ENCODE results near the gene FAM210A. TPM values are rescaled to one million over a fixed set of nuclear protein-coding genes. Genes with fewer than 3 reads are reported as not detected.

Gene FAM210A
- 1 to 10 TPM; 5.4 to 6.6 TPM for total RNA-seq

GRCh38 chr18:13726232-13726971, at the start of gene FAM210A, which contains the start of gene RNMT:
Gene FAM210A, minus strand, starts transcription at chr18:13726558. Its CDS starts 44,481 bp downstream, at chr18:13682077.
Gene RNMT, plus strand, starts transcription at chr18:13726673. Its CDS starts 4,845 bp downstream, at chr18:13731518.
- Histone ChIP-seq H3K4me1 (peaks cover 31% of the 10 kb centered on the region), H3K9me3 (no peaks in the 10 kb centered on the region), H3K27me3 (no peaks in the 10 kb centered on the region), H3K36me3 (replicated peaks in 1 of 2; ENCODE audit: insufficient read depth in 1 of 2, low read depth in 2 of 2) (no peaks in the 10 kb centered on the region), H3K4me3 (peak within 1 kb of the TSS; percentile 83 to 95), H3K27ac (peak within 1 kb of the TSS; percentile 18 to 96 (median 84))
- 0% methylated on average over 5 to 54 of the region's 76 CpGs for WGBS, 2 donors
- DNase-seq (peak; percentile 93 to 97 (median 96)), ATAC-seq (peak; percentile 97)
- intact Hi-C loops (cut with DNase I) = no loop called here
- TF ChIP-seq, protein P1, sequence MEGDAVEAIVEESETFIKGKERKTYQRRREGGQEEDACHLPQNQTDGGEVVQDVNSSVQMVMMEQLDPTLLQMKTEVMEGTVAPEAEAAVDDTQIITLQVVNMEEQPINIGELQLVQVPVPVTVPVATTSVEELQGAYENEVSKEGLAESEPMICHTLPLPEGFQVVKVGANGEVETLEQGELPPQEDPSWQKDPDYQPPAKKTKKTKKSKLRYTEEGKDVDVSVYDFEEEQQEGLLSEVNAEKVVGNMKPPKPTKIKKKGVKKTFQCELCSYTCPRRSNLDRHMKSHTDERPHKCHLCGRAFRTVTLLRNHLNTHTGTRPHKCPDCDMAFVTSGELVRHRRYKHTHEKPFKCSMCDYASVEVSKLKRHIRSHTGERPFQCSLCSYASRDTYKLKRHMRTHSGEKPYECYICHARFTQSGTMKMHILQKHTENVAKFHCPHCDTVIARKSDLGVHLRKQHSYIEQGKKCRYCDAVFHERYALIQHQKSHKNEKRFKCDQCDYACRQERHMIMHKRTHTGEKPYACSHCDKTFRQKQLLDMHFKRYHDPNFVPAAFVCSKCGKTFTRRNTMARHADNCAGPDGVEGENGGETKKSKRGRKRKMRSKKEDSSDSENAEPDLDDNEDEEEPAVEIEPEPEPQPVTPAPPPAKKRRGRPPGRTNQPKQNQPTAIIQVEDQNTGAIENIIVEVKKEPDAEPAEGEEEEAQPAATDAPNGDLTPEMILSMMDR (IDR thresholded peaks at IDR 0.05) = peak in 1 of 7 experiments; percentile 36
- TF ChIP-seq POLR2A (IDR thresholded peaks at IDR 0.05) = peak; percentile 40 to 88 (median 86)

DNA sequence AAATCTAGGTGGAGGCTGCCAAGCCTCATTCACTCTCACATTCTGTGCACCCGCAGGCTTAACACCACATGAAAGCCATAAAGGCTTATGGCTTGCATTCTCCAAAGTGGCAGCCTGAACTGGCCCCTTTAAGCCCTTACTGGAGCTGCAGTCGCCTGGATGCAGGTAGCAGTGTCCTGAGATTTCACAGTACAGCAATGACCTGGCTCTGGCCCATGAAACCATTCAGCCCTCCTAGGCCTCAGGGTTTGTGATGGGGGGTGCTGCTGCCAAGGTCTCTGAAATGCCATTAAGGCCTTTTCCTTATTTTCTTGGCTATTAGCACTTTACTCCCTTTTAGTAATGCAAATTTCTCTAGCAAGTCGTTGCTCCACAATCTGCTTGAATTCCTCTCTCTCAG, 48.7 kb upstream of the FAM210A start:
- no peaks in the 10 kb centered on the region for H3K9me3 ChIP-seq
- intact Hi-C loops (cut with DNase I) = no loop called here
- H3K27me3 ChIP-seq = no peaks in the 10 kb centered on the region
- ATAC-seq (no peak), DNase-seq (no peak)
- H3K27ac ChIP-seq = no peak overlapping the region
- H3K36me3 ChIP-seq (replicated peaks in 1 of 2; ENCODE audit: insufficient read depth in 1 of 2, low read depth in 2 of 2) = no peaks in the 10 kb centered on the region
- TF ChIP-seq, protein P1 (IDR thresholded peaks at IDR 0.05) = no peak
- TF ChIP-seq POLR2A (IDR thresholded peaks at IDR 0.05) = no peak
- WGBS, 2 donors = 52 to 60% methylated on average over 2 to 3 of the region's 3 CpGs
- H3K4me3 ChIP-seq = no peak overlapping the region
- H3K4me1 ChIP-seq = no peaks in the 10 kb centered on the region

DNA sequence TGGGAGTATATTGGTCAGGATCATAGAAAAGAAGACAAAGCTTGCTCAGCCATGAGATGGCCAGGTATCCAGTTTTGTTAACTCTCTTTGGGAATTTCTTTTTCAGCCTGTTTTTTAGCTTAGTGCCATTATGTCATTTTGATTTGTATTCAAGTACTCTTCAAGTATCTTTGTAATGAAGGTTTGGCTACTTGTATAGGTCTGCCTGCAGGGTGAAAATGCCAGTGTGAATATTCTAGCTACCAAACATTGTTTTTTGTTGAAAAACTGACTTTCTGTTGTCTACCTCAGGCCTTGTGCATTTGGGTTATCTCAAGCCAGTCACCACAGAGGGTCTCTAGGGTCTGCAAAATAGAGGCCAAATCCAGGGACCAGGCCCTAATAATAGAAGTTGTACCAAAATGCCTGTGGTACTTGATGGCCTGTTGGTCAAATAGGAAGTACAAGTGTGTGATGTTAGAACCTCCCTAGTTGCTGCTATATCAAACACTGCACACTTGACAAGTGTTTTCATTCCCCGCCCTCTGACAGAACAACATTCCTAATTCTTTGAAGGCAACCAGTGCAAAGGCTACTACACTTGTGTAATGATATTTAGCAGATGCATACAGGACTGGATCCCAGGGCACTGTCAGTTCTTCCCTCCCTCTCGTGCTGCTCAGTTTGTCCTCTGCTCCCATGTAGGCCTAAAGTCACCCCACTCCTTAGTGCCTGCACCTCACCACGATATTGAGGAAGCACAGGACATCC, 36.5 kb upstream of the FAM210A start:
- Histone ChIP-seq H3K27me3 (no peaks in the 10 kb centered on the region), H3K4me3 (no peak overlapping the region), H3K36me3 (replicated peaks in 1 of 2; ENCODE audit: insufficient read depth in 1 of 2, low read depth in 2 of 2) (peaks cover 0 to 5% of the 10 kb centered on the region in 2 donors), H3K27ac (no peak overlapping the region), H3K4me1 (no peaks in the 10 kb centered on the region), H3K9me3 (peaks cover 0 to 10% (median 0%) of the 10 kb centered on the region in 3 donors)
- intact Hi-C loops (cut with DNase I) = no loop called here
- WGBS, 2 donors = 92 to 100% methylated on average over 3 of the region's 3 CpGs
- DNase-seq (no peak), ATAC-seq (no peak)
- TF ChIP-seq POLR2A (IDR thresholded peaks at IDR 0.05) = no peak
- TF ChIP-seq, protein P1 (IDR thresholded peaks at IDR 0.05) = no peak

- Histone ChIP-seq H3K4me3 (no peak overlapping the region), H3K9me3 (peaks cover 0 to 10% (median 0%) of the 10 kb centered on the region in 3 donors), H3K36me3 (replicated peaks in 1 of 2; ENCODE audit: insufficient read depth in 1 of 2, low read depth in 2 of 2) (peaks cover 4 to 15% of the 10 kb centered on the region in 2 donors), H3K4me1 (no peaks in the 10 kb centered on the region), H3K27me3 (no peaks in the 10 kb centered on the region), H3K27ac (no peak overlapping the region)
- intact Hi-C loops (cut with DNase I) = no loop called here
- TF ChIP-seq, protein P1 (IDR thresholded peaks at IDR 0.05) = no peak
- no peak for TF ChIP-seq POLR2A (IDR thresholded peaks at IDR 0.05)
- DNase-seq (no peak), ATAC-seq (no peak)
These were observed 33.7 kb upstream of the FAM210A start for GRCh38 chr18:13760047-13760446.

Measured in body of pancreas (tissue), 4 donors.